ENCODE results near the gene COX19.

COX19 gene

GRCh38 chr7:1015196-1016121, 40.1 kb upstream of the COX19 start:
- TF ChIP-seq CTCF (IDR thresholded peaks at IDR 0.05; ENCODE audit: low read depth, low read length): no peak
- no peak overlapping the region for H3K4me3 ChIP-seq (ENCODE audit: low read depth, low read length)

- no peak for TF ChIP-seq CTCF (IDR thresholded peaks at IDR 0.05; ENCODE audit: low read depth, low read length)
- H3K4me3 ChIP-seq (ENCODE audit: low read depth, low read length): no peak overlapping the region
These were observed 39.3 kb upstream of the COX19 start for GRCh38 chr7:1014681-1015080.

- no peak for TF ChIP-seq CTCF (IDR thresholded peaks at IDR 0.05; ENCODE audit: low read depth, low read length)
- no peak overlapping the region for H3K4me3 ChIP-seq (ENCODE audit: low read depth, low read length)
These were observed 38.2 kb upstream of the COX19 start for GRCh38 chr7:1013581-1013980.

- TF ChIP-seq CTCF (IDR thresholded peaks at IDR 0.05; ENCODE audit: low read depth, low read length): no peak
These were observed 37.4 kb upstream of the COX19 start for GRCh38 chr7:1012716-1013095.

GRCh38 chr7:1012004-1012715, 36.8 kb upstream of the COX19 start:
- no peak overlapping the region for H3K4me3 ChIP-seq (ENCODE audit: low read depth, low read length)
- TF ChIP-seq CTCF (IDR thresholded peaks at IDR 0.05; ENCODE audit: low read depth, low read length): no peak

More at GRCh38 chr7:1012716-1013095, 37.4 kb upstream of the COX19 start:
- no peak overlapping the region for H3K4me3 ChIP-seq (ENCODE audit: low read depth, low read length)

- no peak for TF ChIP-seq CTCF (IDR thresholded peaks at IDR 0.05; ENCODE audit: low read depth, low read length)
- H3K4me3 ChIP-seq (ENCODE audit: low read depth, low read length): no peak overlapping the region
These were observed 36.1 kb upstream of the COX19 start for GRCh38 chr7:1011297-1012003.

All from WI38 (cell line).